ENCODE measurements around the gene NKX2-3. TPM values are rescaled to one million over a fixed set of nuclear protein-coding genes. Genes with fewer than 3 reads are reported as not detected.

NKX2-3 gene
- total RNA-seq, 1 experiment from 2014 or later, result 0.15 TPM

- in situ Hi-C loops (cut with HindIII; ENCODE audit: low pct_unique_long_range_greater_than_20kb, low sequenced_read_pairs), result no loop called here
- ATAC-seq (no peak), DNase-seq (ENCODE audit: low read depth, low spot score) (no peak)
- H3K4me1 ChIP-seq (ENCODE audit: control insufficient read depth, insufficient read depth, low read length), result no peaks in the 10 kb centered on the region; the same call in 1 of the 2 replicates
- H3K4me3 ChIP-seq (ENCODE audit: low read depth in 2 of 2, low read length in 2 of 2), result peak overlapping the region in 1 of 2 experiments; percentile 39; a peak in 2 of 4 replicates
- TF ChIP-seq TCF7L2 (IDR thresholded peaks at IDR 0.05; ENCODE audit: low read depth, low read length) (no peak), SIN3A (IDR thresholded peaks at IDR 0.05; ENCODE audit: borderline replicate concordance, insufficient read depth, low read depth, low read length) (no peak; the same call in 1 of the 2 replicates), REST (IDR thresholded peaks at IDR 0.05; ENCODE audit: insufficient read depth in 1 of 2, low read depth in 2 of 2, low read length in 1 of 2) (no peak), POLR2AphosphoS5 (IDR thresholded peaks at IDR 0.05; ENCODE audit: low read depth, low read length) (no peak), CTCF (IDR thresholded peaks at IDR 0.05) (no peak)
- H3K27ac ChIP-seq (ENCODE audit: low read length), result no peak overlapping the region
- no peaks in the 10 kb centered on the region for H3K36me3 ChIP-seq (ENCODE audit: control insufficient read depth, insufficient read depth, low read length)
- no TSS peak for BruUV-seq (replicated peaks)
- peaks cover 26% of the 10 kb centered on the region for H3K27me3 ChIP-seq (ENCODE audit: control insufficient read depth, insufficient read depth, low read length)
- ChIA-PET POLR2A (no interaction called here), CTCF (interaction anchor here (0.6 to 1.2 kb wide), 2 partner anchors 10 to 99 kb away, joined by 3 to 6 read pairs; no protein-coding TSS in a partner anchor)
- intact Hi-C loops (cut with micrococcal nuclease; ENCODE audit: unreplicated experiment), result no loop called here
- H3K9me3 ChIP-seq (ENCODE audit: control insufficient read depth, insufficient read depth, low read depth, low read length), result no peaks in the 10 kb centered on the region
These were observed 3.1 kb downstream of the NKX2-3 start for GRCh38 chr10:99535764-99536337.

- Histone ChIP-seq H3K27ac (ENCODE audit: low read length) (no peak overlapping the region), H3K4me3 (ENCODE audit: low read depth in 2 of 2, low read length in 2 of 2) (no peak overlapping the region), H3K4me1 (ENCODE audit: control insufficient read depth, insufficient read depth, low read length) (peaks cover 5% of the 10 kb centered on the region), H3K9me3 (ENCODE audit: control insufficient read depth, insufficient read depth, low read depth, low read length) (no peaks in the 10 kb centered on the region), H3K27me3 (ENCODE audit: control insufficient read depth, insufficient read depth, low read length) (peaks cover 33% of the 10 kb centered on the region), H3K36me3 (ENCODE audit: control insufficient read depth, insufficient read depth, low read length) (no peaks in the 10 kb centered on the region)
- TF ChIP-seq SIN3A (IDR thresholded peaks at IDR 0.05; ENCODE audit: borderline replicate concordance, insufficient read depth, low read depth, low read length) (no peak), REST (IDR thresholded peaks at IDR 0.05; ENCODE audit: insufficient read depth in 1 of 2, low read depth in 2 of 2, low read length in 1 of 2) (no peak), TCF7L2 (IDR thresholded peaks at IDR 0.05; ENCODE audit: low read depth, low read length) (no peak), CTCF (IDR thresholded peaks at IDR 0.05) (no peak), POLR2AphosphoS5 (IDR thresholded peaks at IDR 0.05; ENCODE audit: low read depth, low read length) (no peak)
- intact Hi-C loops (cut with micrococcal nuclease; ENCODE audit: unreplicated experiment), result no loop called here
- ChIA-PET POLR2A (no interaction called here), CTCF (no interaction called here)
- BruUV-seq (replicated peaks), result no TSS peak
- in situ Hi-C loops (cut with HindIII; ENCODE audit: low pct_unique_long_range_greater_than_20kb, low sequenced_read_pairs), result no loop called here
- ATAC-seq (no peak), DNase-seq (ENCODE audit: low read depth, low spot score) (no peak)
These were observed 3.8 kb downstream of the NKX2-3 start for GRCh38 chr10:99536338-99537085.

All from Panc1 (cell line).